ENCODE data around the gene GAD2. TPM values are rescaled to one million over a fixed set of nuclear protein-coding genes. Genes with fewer than 3 reads are reported as not detected.

GAD2 gene
- total RNA-seq, 1 experiment from 2014 or later, result not detected

DNA sequence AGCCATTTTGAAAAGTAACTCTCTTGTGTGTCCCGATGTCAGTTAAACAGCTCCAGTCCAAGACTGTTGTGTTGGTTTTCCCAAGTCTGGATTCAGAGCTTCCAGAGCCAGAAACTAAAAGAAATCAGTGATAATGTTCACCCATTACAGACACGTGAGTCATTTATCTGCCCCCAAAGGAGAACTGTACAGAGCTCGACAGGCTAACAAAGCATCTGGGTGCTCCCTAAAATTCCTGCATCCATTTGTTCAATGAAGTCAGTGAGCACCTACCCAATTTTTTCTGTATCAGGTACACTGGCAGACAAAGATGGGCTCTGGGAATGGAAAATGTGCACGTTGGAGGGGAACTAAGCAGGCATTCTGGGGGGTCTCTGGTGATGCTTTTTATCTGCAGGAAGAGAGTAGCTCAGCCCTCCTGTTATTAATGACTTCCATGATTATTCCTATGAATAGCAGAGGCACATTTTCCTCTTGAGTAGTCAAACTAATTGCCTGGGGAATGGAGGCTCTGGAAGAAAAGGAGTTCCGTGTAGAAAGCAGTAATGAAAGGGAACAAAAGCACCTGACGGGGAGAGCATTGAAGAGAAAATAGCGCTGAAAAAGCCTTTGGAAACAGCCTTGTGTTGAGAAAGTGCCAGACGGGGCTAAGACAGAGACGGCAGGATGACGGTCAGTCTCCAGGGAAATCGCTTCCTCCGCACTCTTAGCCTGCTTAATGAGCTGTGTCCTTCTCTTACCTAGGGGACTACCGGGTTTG, 75.3 kb downstream of the GAD2 start:
- H3K4me1 ChIP-seq (ENCODE audit: control insufficient read depth, insufficient read depth, low read length), result no peaks in the 10 kb centered on the region
- POLR2A ChIA-PET, result no interaction called here
- intact Hi-C loops (cut with micrococcal nuclease; ENCODE audit: unreplicated experiment), result no loop called here
- H3K9me3 ChIP-seq (ENCODE audit: control insufficient read depth, insufficient read depth, low read depth, low read length), result no peaks in the 10 kb centered on the region
- CTCF ChIA-PET, result no interaction called here
- ATAC-seq (no peak), DNase-seq (ENCODE audit: low read depth, low spot score) (no peak)
- no peaks in the 10 kb centered on the region for H3K36me3 ChIP-seq (ENCODE audit: control insufficient read depth, insufficient read depth, low read length)
- no TSS peak for BruUV-seq (replicated peaks)
- in situ Hi-C loops (cut with HindIII; ENCODE audit: low pct_unique_long_range_greater_than_20kb, low sequenced_read_pairs), result no loop called here
- H3K27ac ChIP-seq (ENCODE audit: low read length), result no peak overlapping the region
- H3K4me3 ChIP-seq (ENCODE audit: low read depth in 2 of 2, low read length in 2 of 2), result no peak overlapping the region
- H3K27me3 ChIP-seq (ENCODE audit: control insufficient read depth, insufficient read depth, low read length), result no peaks in the 10 kb centered on the region
- TF ChIP-seq, protein P1, sequence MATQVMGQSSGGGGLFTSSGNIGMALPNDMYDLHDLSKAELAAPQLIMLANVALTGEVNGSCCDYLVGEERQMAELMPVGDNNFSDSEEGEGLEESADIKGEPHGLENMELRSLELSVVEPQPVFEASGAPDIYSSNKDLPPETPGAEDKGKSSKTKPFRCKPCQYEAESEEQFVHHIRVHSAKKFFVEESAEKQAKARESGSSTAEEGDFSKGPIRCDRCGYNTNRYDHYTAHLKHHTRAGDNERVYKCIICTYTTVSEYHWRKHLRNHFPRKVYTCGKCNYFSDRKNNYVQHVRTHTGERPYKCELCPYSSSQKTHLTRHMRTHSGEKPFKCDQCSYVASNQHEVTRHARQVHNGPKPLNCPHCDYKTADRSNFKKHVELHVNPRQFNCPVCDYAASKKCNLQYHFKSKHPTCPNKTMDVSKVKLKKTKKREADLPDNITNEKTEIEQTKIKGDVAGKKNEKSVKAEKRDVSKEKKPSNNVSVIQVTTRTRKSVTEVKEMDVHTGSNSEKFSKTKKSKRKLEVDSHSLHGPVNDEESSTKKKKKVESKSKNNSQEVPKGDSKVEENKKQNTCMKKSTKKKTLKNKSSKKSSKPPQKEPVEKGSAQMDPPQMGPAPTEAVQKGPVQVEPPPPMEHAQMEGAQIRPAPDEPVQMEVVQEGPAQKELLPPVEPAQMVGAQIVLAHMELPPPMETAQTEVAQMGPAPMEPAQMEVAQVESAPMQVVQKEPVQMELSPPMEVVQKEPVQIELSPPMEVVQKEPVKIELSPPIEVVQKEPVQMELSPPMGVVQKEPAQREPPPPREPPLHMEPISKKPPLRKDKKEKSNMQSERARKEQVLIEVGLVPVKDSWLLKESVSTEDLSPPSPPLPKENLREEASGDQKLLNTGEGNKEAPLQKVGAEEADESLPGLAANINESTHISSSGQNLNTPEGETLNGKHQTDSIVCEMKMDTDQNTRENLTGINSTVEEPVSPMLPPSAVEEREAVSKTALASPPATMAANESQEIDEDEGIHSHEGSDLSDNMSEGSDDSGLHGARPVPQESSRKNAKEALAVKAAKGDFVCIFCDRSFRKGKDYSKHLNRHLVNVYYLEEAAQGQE (IDR thresholded peaks at IDR 0.05; ENCODE audit: insufficient read depth in 1 of 2, low read depth in 2 of 2, low read length in 1 of 2), result no peak
- TF ChIP-seq SIN3A (IDR thresholded peaks at IDR 0.05; ENCODE audit: borderline replicate concordance, insufficient read depth, low read depth, low read length) (no peak), TCF7L2 (IDR thresholded peaks at IDR 0.05; ENCODE audit: low read depth, low read length) (no peak), POLR2AphosphoS5 (IDR thresholded peaks at IDR 0.05; ENCODE audit: low read depth, low read length) (no peak)
- TF ChIP-seq, protein P2, sequence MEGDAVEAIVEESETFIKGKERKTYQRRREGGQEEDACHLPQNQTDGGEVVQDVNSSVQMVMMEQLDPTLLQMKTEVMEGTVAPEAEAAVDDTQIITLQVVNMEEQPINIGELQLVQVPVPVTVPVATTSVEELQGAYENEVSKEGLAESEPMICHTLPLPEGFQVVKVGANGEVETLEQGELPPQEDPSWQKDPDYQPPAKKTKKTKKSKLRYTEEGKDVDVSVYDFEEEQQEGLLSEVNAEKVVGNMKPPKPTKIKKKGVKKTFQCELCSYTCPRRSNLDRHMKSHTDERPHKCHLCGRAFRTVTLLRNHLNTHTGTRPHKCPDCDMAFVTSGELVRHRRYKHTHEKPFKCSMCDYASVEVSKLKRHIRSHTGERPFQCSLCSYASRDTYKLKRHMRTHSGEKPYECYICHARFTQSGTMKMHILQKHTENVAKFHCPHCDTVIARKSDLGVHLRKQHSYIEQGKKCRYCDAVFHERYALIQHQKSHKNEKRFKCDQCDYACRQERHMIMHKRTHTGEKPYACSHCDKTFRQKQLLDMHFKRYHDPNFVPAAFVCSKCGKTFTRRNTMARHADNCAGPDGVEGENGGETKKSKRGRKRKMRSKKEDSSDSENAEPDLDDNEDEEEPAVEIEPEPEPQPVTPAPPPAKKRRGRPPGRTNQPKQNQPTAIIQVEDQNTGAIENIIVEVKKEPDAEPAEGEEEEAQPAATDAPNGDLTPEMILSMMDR (IDR thresholded peaks at IDR 0.05), result no peak

DNA sequence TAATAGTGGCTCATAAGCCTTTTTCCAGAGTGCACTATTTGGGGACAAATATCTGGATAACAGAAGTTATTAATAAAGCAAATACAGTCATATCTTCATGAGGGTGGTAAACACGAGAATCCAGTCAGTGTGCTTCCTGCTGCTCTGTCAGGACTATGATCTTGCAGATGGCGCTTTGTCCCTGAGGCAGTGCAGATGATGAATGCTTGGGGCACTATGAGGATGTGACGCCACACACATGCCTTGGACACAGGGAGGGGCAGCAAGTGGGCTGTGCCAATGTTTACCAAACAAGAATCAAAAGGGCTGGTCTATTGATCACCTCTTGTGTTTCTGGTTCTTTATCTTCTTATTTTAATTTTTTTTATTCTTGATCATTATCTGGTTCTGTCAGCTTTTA, 79.8 kb downstream of the GAD2 start:
- DNase-seq (ENCODE audit: low read depth, low spot score) (no peak), ATAC-seq (no peak)
- intact Hi-C loops (cut with micrococcal nuclease; ENCODE audit: unreplicated experiment) (no loop called here), in situ Hi-C loops (cut with HindIII; ENCODE audit: low pct_unique_long_range_greater_than_20kb, low sequenced_read_pairs) (no loop called here)
- BruUV-seq (replicated peaks), result no TSS peak
- Histone ChIP-seq H3K4me1 (ENCODE audit: control insufficient read depth, insufficient read depth, low read length) (no peaks in the 10 kb centered on the region), H3K27ac (ENCODE audit: low read length) (no peak overlapping the region), H3K9me3 (ENCODE audit: control insufficient read depth, insufficient read depth, low read depth, low read length) (no peaks in the 10 kb centered on the region), H3K4me3 (ENCODE audit: low read depth in 2 of 2, low read length in 2 of 2) (no peak overlapping the region), H3K27me3 (ENCODE audit: control insufficient read depth, insufficient read depth, low read length) (no peaks in the 10 kb centered on the region), H3K36me3 (ENCODE audit: control insufficient read depth, insufficient read depth, low read length) (no peaks in the 10 kb centered on the region)
- POLR2A ChIA-PET, result no interaction called here
- CTCF ChIA-PET, result no interaction called here
- TF ChIP-seq TCF7L2 (IDR thresholded peaks at IDR 0.05; ENCODE audit: low read depth, low read length), result no peak
- TF ChIP-seq, protein P1 (IDR thresholded peaks at IDR 0.05; ENCODE audit: insufficient read depth in 1 of 2, low read depth in 2 of 2, low read length in 1 of 2), result no peak
- no peak for TF ChIP-seq SIN3A (IDR thresholded peaks at IDR 0.05; ENCODE audit: borderline replicate concordance, insufficient read depth, low read depth, low read length)
- TF ChIP-seq, protein P2 (IDR thresholded peaks at IDR 0.05), result no peak
- no peak for TF ChIP-seq POLR2AphosphoS5 (IDR thresholded peaks at IDR 0.05; ENCODE audit: low read depth, low read length)
